SIG-M5 treated with dmso at 0.1 percent for 504 hours (cell line): Measurements from ENCODE around the gene CTSH.
"Not testable (repeated sequence)": the region's sequence is repeated elsewhere in the genome, so short reads cannot be mapped to it uniquely, and the experiment has no call there.

ENCODE experiments used
- DNase-seq: peaks from one replicate; lab custom pipeline; 2025; ENCODE audit not compliant: unreplicated experiment; lab: John Stamatoyannopoulos, UW

CTSH gene

DNA sequence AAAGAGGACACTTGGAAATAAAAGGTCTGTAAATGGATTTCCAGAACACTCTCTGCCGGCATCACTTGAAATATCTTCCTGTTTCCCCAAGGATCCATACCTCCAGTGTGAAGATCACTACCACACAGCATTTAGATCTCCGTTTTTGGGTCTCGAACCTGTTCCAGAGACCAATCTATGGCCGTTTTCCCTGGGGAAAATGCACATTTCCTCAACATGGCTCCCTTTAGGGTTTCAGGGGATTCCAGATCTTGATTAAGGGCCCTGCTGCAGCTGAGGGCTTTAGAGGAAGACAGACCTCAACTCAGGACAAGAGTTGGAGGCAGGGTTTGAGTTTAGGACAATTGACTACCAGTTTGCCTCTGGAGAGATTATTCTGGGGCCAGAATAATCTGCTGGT lies 2.1 kb downstream of the CTSH start:
- no peak for DNase-seq

DNA sequence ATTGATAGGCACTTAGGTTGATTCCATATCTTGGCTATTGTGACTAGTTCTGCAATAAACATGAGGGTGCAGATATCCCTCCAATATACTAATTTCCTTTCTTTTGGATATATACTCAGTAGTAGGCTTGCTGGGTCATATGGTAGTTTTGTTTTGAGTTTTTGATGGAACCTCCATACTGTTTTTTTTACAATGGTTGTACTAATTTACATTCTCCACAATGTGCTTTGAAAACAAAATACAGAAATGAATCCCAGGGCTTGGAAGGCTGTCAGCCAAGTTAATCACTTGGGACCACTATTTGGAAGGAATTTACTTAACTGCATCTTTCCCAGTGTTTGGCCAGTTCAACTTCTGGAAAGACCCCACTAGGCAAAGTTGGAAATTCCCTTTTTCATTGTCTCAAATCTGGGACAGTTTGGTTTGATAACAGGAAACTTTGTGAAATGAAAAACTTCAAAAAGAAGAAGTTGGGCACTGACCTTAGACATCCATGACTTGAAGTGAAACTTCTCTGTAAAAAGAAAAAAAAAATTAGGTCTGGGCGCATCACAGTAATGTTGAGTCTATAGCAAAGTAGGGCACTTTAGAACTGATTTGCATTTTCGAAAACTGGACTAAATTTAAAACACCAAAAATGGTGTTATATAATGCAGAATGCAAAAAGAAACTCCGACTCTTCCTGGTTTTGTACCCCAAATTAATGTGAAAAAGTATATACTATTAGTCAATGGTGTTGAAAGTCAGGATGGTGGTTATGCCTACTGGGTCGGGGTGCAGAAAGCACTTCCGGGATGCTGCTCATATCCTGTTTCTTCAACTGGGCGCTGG lies 6.0 kb downstream of the CTSH start:
- DNase-seq, result peak; percentile 77

DNA sequence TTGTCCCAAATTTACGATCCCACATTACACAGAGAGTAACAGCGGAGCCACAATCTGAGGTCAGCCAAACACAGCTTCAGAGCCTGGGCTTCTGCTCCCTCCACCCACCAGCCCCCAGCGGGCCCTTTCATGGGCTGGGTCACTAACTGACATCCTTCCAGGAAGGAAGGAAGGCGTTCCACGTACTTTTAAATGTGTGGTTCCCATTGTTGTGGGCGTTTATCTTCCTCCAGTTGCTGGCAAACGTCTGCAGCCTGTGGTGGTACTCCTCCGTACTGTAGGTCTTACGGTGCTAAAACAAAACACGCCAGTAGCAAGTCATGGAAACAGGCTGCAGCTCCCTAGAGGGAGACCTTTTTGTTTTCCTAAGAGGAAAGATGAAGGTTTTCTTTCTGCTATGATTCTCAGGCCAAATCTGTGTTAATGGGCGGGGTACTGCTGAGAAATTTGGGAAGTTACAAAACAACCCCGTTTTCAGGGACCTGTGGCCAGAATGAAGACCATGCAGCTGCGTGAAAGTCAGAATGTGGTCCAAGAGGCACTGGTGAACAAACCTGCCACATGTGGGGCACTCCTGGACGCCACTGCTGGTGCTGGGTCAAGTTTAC lies 7.6 kb downstream of the CTSH start:
- DNase-seq, result peak; percentile 22

DNA sequence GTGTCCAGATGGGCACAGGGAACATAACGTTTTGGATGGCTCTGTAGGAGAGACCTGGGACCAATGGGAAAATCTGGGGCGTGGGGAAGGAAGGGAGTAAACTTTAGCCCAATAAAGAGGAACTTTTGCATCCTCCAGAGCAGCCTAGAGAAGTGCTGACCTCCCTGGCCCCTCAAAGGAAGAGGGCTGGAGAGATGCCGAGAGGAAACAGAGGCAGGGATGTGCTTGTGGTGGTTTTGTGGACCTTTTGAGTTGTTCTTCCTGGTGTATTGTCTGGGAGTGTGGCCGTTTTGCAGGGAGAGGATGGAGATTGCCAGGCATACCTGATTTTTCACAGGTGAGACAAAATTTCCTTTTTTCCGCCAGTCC lies 10.2 kb downstream of the CTSH start:
- DNase-seq, result no peak

DNA sequence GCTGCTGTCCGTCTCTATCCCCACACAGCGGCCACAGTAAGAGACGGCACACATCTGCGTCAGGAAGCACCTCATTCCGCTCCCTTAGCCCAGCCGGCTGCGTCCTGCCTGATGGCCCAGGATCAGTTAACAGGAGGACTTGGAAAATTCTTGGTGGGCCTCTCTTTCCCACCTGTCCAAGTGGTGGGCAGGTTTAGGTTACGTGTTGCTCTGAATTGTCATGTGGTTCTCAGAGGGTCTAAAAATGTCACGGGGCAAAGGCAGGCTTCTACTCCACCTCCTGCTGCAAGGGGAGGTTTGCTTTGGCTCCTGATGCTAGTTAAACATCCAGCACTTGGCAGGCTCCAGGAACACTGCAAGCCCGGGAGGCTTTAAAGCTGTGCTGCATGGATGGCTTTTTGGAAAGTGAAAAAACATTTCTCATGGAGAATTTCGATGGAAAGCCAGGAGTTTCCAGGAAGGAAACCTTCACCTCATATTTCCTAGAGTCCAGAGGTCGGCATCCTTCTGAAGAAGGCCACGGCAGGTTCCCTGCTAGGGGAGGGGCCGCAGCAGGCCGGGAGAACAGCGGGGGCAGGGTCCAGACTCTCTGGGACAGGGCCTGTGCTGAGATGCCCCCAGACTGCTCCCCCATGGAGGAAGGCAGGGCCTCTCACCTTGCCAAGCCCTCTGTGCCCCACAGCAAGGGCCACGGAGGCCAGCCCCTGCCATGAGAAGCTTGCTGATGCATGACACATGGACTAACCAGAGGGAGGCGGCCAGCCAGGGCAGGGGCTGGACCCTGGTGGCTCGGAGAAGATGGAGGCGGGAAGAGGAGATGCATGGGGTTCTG lies 10.8 kb downstream of the CTSH start:
- no peak for DNase-seq

DNA sequence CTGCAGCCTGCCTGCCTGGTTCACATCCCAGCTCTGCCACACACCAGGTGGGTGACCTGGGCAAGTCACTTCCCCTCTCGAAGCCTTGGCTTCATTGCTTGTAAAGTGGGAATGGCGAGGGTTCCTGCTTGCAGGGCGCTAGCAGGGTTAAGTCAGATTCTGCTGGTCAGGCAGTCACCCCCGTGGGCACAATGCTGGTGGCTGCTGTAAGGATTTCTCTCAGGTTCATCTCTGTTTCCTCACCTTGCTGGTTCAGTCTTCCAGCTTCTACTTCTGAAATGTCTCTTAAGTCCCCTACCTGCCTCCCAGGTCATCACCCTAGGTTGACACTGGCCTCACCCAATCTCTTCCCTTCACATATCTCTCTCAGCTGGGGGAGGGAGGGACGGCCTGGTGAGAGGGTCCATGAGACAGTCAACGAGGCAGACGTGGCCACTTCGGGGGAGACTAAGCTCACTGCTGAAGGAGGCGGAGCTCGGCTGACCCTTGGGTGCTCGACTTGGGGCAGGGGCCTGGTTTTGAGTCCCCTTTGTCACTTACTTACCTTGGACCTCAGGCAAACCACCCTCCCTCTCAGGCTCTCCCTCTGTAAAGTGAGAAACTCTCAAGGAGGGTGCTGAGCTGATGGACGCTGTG lies 11.5 kb downstream of the CTSH start:
- DNase-seq, result no peak

DNA sequence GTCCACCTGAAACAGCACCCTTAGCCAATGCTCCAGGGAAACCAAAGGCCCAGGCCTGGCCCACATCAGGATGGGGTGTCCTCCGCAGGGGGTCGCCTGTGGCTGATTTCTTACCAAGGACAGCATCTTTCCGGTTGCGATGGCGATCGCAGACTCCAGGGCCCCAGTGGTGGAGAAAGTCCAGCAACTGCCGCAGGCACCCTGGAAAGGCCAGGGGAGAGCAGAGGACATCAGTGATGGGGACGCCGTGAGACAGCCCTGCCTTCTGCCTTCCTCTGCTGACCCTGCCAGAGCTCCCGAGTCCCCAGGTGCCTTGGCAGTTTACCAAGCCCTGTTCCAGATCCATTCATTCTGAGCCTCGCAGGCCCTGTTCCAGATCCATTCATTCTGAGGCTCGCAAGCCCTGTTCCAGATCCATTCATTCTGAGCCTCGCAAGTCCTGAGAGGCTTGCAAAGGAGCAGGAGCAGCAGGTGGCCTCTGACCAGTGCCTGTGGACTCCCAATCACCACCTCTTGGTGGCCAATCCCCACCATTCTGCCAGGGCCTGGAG lies 12.5 kb downstream of the CTSH start:
- no peak for DNase-seq

DNA sequence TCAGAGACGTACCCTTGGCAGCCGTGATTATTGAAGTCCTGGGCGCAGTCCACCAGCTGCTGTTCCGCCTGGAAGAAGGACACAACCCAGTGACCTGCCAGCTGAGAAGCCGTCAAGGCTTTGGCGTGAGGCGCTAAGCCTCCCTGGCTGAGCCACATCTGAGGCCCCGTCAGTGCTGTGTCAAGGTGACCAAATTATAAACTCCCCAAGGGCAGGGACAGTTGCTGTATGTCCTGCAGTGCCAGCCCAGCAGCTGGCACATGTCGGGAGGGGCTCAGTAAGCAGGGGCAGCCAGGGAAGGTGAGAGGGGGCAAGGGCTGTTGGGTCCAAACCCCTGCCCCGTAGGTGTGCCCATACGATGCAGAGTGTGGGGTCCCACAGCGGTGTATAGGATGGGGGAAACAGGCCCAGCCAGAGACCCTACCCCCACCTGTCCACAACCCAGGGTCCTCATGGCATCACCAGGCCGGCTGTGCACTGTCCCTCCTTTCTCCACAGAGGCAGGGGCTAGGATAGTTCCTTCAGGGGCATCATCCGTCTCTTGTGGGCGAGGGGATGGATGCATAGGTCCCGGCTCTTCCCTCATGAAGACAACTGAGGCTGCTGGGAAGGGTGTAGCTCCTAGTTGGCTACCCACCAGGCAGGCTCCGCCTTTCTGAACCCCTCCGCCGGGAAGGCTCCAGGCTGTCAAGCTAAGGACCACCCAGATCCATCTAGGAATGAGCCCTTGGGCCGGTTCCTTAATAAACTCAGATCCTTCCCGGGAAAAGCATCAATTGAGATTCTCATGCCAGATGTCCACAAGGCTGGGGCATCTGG lies 13.2 kb downstream of the CTSH start:
- no peak for DNase-seq

DNA sequence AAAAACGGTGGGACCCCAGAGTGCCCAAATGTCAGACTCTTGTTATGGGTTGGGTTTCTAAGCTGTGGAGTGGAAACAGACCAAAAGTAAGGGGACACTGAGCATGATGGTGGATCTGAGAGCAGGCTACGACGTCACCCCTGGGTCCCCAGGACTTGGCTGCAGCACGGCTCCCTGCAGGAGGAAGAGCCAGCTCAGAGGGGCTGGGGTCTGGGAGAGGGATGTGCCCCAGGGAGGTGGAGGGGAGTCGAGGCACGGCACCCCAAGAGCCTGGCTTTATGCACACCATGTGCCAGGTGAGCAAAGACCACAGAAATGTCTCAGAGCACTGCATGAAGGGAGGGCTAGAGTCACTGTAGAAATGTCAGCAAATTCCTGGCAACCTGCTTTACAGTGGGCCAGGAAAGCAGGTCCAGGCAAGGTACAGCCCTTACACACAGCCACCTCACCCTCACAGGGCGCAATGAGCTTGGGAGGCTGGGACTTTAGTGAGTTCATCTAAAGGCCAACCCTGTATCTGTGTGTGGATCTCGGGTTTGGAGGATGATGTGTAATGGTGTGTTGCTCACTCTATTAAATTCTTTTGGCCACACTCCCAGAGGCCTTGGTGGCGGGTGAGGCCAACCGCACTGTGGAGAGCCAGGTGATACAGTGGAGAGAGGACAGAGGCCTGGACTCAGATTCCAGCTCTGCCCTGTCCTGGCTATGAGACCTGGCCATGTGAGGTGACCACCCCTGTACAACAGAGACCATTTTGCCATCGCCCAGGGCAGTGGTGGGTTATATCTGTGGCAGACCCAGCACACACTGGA lies 14.1 kb downstream of the CTSH start:
- DNase-seq, result peak; percentile 55

DNA sequence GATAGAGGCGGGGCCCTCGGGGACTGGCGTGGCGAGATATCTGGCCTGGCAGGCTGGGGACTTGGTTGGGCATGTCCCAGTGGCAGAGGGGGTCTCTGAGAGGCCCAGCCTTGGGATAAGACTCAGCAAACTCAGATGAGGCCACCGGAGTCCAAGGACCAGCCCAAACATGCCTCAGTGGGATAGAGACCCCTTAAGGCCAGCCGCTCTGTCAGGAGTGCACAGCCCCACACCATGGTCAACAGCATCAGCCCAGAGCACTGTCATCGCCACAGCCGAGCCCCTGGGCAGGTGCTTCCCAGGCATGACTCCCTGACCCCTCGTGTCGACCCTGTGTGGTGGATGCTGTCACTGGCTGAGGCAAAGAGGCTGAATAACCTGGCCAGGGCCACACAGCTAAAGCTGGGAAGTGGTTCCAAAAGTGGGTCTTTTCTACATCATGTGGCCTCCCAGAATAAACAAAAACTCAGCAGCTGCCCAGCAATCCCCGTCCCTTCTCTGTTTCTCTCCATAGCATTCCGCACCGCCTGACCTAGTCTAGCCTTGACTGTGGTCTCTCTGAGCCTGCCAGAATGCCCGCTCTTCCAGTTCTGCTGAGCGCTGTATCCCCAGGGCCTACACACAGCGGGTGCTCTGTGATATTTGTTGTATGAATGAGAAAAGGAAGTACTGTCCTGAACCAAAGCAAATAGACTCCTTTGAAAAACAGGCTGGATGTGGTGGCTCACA lies 15.1 kb downstream of the CTSH start:
- DNase-seq, result no peak

DNA sequence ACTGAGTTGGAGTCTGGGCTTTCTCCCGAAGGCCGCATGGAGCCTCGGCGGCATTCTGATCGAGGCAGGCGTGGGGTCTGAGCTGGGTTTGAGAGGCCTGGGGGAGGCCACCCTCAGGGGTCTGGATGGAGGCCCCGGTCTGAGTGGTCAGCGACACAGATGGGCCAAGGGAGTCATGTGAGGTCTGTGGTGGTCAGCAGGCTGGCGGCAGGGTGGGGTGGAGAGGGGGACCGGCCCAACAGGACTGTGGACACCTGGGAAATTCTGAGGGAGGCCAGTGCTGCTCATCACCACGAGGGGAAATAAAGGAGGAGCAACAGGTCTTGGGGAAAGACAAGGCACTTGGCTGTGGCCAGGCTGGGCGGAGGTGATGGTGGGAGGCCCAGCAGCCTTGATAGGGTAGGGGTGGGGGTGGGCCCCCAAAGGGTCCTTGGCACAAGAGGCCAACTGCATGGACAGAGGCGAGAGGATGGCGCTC lies 16.2 kb downstream of the CTSH start:
- no peak for DNase-seq

DNA sequence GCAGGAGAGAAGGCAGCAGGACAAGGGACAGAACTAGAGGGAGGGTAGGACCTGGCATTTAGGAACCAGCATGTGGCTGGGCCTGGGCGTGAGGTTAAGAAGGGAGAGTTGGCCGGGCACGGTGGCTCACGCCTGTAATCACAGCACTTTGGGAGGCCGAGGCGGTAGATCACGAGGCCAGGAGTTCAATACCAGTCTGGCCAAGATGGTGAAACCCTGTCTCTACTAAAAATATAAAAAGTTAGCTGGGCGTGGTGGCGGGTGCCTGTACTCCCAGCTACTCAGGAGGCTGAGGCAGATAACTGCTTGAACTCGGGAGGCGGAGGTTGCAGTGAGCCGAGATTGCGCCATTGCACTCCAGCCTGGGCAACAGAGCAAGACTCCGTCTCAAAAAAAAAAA lies 16.7 kb downstream of the CTSH start:
- not testable (repeated sequence) for DNase-seq

DNA sequence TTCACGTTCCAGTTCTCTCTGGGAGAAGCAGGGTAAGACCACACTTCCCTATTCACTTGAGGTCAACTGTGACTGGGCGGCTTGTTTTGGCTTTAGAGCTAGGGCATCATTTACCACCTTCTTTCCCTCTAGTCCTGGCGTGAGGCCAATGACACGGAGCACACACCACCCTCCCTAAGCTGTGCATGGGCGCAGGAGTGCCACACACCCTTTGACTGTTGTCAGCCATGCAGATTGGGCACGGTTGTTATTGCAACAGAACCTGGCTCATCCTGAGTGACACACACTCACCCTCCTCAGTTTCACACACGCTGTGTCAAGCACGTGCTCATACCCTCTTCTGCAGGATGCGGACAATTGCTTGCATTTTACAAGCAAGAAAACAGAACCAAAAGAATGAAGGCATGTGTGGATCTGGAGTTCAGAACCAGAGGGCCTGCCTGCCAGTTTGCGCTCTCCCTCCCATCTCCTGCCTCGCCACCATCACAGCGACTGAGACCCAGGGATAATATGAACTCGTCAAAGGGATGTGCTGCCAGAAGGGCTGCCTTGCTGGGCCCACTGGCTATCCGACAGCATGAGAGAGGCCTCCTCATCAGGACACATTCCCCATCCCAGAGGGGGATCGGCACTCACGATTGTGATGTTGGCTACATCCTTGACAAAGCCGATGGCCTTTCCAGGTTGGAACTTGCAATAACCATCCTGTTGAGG lies 17.6 kb downstream of the CTSH start:
- no peak for DNase-seq

DNA sequence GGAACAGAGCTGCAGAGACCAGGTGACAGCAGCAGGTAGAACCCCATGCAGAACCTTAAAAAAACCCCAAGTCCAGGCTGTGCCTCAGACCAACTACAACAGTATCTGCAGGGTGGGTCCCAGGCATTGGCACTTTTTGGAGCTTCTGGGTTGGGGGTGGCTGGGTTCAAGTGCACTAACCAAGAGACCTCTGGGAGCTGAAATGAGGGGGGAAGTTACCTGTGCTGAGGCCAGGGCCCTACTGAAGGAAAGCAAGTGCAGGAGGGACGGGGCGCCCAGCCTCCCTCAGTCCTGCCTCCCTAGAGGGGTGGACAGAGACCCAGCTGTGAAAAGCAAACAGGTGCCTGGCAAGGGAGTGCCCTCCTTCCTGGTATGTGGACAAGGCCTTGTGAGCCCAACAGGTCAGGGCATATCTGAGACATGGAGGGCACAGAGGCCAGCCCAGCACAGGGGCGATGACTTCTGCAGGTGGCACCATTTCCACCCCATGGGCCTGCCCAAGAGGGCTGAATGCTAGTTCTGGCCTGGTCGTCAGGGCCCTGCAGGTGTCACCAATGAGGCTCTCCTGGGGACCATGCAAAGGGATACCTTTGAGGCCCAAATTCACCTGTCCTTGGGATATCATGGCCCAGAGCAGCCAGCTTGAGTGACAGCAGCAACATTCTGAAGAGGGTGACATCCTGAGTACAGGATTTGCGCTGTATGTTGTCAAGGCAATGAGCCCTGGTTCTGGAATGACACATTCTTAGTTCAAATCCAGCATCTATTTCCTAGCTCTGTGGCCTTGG lies 18.7 kb downstream of the CTSH start:
- no peak for DNase-seq

DNA sequence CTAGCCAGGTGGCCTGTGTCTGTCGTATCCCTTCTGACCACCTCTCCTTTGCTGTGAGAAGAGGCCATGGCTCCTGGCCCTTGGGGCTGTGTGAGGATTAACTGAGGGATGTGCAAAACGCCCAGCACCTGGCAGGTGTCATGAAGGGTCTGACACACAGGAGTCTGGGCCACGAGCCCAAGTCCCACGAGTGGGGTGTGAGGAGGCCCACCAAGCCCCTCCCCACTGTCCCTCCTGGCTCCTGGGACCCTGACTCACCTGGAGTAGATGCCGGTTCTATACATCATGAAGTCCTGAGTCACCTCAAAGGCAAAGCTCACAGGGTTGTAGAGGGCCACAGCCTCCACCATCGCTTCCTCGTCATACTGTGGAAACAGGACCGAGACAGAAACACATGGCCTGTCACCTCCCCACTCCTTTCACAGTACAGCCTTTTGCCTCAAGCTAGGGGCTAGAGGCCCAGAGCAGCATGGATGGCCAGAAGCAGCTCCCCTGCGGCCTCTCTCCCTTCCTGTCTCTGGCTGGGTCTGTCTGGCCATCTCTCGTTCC lies 19.7 kb downstream of the CTSH start:
- DNase-seq, result no peak

DNA sequence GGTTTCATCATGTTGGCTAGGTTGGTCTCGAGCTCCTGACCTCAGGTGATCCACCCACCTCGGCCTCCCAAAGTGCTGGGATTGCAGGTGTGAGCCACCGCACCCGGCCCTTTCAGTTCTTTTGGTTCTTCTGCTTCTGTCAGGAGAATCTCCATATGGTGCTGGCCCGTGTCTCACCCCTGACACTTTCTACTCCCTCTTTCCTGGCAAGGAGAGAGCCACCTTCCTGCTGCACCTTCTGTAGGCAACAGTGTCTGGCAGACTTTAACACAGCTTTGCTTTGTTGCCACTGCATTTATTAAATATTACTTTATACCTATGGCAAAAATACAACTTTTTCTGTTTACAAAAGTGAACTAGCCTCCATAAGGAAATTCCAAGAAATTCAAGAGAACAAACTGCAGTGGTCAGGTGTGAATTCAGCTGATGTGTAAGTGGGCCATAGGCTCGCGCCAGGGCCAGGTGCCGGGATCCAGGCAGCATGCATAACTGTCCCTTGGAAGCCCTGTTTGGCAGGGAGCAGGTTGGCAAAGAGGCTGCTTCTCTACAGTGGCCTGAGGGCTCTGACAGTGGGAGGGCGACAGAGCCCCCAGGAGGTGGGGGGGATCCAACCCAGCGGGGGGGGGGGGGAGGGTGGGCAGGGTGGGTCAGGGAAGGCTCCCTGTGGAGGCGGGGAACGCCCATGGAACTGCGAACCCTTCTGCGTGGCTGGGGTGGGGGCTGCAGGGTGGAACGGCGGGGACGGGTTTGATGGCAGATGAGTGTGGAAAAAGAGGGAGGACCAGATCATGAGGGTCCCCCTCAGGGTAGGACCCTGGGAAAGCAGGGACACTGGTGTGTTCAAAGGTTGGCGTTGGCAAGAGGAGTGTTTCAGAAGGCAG lies 21.1 kb downstream of the CTSH start:
- no peak for DNase-seq
